NCI-H2196 treated with DMSO at 0.1 percent for 48 hours (cell line): ENCODE measurements around the gene GLT1D1.

ENCODE experiments used
- DNase-seq: peaks from one replicate; lab custom pipeline; 2025; ENCODE audit not compliant: unreplicated experiment; lab: John Stamatoyannopoulos, UW

GLT1D1 gene

GRCh38 chr12:128909653-128910052 lies 56.4 kb downstream of the GLT1D1 start:
- DNase-seq = no peak

DNA sequence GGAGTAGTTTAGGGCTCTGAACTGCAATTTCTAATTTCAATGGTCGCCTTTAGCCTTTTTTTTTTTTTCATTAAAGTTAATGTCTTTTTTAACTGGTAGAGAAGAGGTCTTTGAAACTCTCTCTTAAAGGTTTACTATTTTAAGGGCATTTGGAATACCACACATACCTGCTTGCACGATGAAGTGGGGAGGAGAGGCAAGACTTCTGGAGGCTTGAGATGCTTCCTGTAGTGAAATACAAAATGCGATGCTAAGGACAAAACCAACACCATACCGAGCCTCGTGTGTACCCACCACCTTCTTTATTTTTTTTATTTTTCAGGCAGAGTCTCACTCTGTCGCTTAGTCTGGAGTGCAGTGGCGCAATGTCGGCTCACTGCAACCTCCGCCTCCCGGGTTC lies 57.4 kb downstream of the GLT1D1 start:
- no peak for DNase-seq

- no peak for DNase-seq
These were observed 58.6 kb downstream of the GLT1D1 start for GRCh38 chr12:128911861-128912260.

GRCh38 chr12:128914908-128915563 lies 61.8 kb downstream of the GLT1D1 start:
- DNase-seq = no peak

GRCh38 chr12:128916425-128916824 lies 63.1 kb downstream of the GLT1D1 start:
- no peak for DNase-seq

GRCh38 chr12:128918481-128919260 lies 65.4 kb downstream of the GLT1D1 start:
- DNase-seq = no peak

GRCh38 chr12:128920468-128920867 lies 67.2 kb downstream of the GLT1D1 start:
- no peak for DNase-seq

GRCh38 chr12:128928361-128928760 lies 75.1 kb downstream of the GLT1D1 start:
- DNase-seq = no peak

- DNase-seq = no peak
These were observed 75.8 kb downstream of the GLT1D1 start for GRCh38 chr12:128929057-128929456.

DNA sequence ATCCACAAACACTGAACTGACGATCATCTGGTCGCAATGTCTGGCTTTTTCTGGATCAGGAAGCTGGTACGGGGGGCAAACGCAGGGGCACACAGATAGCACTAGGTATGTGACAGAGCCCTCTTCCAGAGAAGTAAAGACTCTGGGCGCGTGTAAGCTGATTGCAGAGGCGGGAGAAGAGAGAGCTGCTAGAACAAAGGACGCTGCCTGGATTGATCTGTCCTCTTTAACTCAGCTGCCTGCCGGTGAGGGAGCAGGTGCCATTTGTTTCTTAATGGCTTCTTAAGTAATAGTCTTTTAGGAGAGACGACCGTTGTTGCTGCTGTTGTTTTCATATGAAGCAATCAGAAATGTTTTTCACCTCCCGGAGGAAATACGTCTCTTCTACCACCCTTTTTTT lies 77.3 kb downstream of the GLT1D1 start:
- no peak for DNase-seq

GRCh38 chr12:128932521-128932920 lies 79.2 kb downstream of the GLT1D1 start:
- no peak for DNase-seq

GRCh38 chr12:128933039-128933438 lies 79.8 kb downstream of the GLT1D1 start:
- DNase-seq = no peak

DNA sequence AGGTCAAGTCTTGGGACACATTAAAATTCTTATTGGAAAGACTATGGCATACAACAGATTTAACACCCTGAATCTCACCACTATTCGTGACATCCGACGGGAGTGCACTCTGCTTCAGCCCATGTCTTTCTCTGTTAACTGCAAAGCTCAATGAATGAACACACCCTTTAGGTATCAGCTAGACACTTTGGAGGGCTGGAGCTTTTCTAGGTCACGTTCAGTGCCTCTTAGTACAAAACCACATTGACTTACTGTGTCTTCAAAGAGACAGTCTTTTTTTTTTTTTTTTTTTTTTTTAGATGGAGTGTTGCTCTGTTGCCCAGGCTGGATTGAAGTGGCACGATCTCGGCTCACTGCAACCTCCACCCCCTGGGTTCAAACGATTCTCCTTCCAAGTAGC lies 80.6 kb downstream of the GLT1D1 start:
- no peak for DNase-seq

DNA sequence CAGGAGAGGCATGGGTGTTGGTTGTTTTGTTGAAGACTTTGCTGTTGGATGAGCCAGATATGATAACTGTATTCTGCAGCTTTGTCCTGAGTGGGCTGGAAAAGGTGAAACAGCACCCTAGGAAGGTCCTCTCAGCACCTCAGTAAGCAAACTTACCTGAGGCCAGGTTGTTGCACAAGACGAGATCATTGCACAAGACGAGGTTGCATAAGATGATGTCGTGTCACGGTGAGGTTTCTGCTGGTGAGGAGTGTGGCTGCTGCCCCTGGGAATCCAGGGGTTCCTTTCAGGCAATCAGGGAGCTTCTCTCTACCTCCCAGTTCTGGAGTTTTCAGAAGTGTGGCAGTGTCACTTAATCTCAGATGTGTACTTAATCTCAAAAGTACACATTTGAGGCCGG lies 85.6 kb downstream of the GLT1D1 start:
- no peak for DNase-seq

- DNase-seq = no peak
These were observed 87.0 kb downstream of the GLT1D1 start for GRCh38 chr12:128940090-128940888.

DNA sequence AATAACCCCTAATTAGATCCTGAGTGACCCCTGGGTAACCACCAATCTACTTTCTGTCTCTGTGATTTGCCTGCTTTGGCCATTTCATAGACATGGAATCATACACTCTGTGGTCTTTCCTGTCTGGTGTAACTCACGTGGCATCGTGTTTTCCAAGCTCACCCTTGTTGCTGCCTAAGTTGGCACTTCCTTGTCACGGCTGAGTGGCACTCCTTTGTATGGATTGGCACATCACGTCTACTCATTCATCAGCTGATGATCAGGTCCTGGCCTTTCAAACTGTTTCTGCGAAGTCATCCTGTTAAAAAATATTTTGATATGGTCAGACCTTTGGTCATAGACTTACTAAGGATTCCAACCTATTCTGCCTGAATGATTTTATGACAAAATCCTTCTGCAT lies 87.7 kb downstream of the GLT1D1 start:
- no peak for DNase-seq

- DNase-seq = peak; percentile 27
These were observed 89.7 kb downstream of the GLT1D1 start for GRCh38 chr12:128942960-128943477.

GRCh38 chr12:128944956-128945355 lies 91.7 kb downstream of the GLT1D1 start:
- no peak for DNase-seq

GRCh38 chr12:128947209-128947608 lies 93.9 kb downstream of the GLT1D1 start:
- DNase-seq = no peak

- DNase-seq = no peak
These were observed 95.8 kb downstream of the GLT1D1 start for GRCh38 chr12:128949086-128949485.

- no peak for DNase-seq
These were observed 98.2 kb downstream of the GLT1D1 start for GRCh38 chr12:128951448-128951847.

DNA sequence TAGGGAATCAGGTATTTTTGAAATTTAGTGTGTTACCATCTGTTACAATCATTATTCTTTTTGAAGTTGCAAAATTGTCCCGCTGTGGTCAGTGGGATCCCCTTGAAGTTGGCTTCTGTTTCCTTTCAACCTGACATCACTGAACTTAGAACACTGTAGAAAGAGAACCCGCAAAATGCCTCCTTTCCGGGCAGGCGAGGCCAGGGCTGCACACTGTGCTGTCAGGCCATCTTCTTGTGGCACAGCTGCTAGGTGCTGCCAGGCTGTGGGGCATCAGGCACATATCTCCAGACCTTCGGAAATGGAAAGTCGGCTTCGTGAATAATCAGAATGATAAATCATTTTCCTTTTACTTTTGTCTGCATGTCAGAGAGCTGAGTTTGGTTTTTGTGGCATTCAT lies 103.5 kb downstream of the GLT1D1 start:
- no peak for DNase-seq
